ENCODE data around the gene DNAI1. TPM values are rescaled to one million over a fixed set of nuclear protein-coding genes. Genes with fewer than 3 reads are reported as not detected.

Gene DNAI1
- total and polyA plus RNA-seq, 10 of the 15 experiments (the other 5 are each of a cell fraction or from before 2014, with no cell fraction given) = not detected

DNA sequence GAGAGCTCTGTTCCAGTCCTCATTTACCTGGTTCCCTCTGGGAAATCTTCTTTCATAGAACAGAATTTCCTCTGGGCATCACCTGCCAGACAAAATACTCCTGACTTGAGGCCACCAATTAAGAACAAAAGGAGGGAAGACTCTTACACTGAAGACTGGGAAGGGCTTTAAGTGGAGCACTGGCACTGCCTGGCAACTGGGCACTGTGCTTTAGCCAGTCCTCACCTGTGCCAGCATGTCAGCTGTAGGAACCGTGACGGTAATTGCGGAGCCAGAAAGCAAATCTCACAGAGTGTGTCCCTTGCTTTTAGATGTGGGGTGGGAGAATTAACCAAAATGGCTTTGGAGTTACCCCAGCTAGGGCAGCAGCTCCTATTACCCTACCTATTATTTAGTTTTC lies 40.9 kb upstream of the DNAI1 start:
- SMC1A ChIA-PET (ENCODE audit: uncharacterized antibody, unreplicated experiment) = interaction anchor here (1.0 kb wide), 1 partner anchor 32 kb away, joined by 3 read pairs; no protein-coding TSS in a partner anchor

More for the DNA sequence above, 40.9 kb upstream of the DNAI1 start:
- in situ Hi-C loops (cut with MboI) (no loop called here), intact Hi-C loops (cut with micrococcal nuclease; ENCODE audit: unreplicated experiment) (loop anchor here (10.0 kb wide), 1 partner anchor 63 kb away; no protein-coding TSS in a partner anchor)
- no peaks in the 10 kb centered on the region; the same call in 1 of the 2 replicates for H4K20me1 ChIP-seq (ENCODE audit: control insufficient read depth, insufficient read depth)
- no peaks in the 10 kb centered on the region; the same call in 2 of the 3 replicates for H3K9me3 ChIP-seq (replicated peaks; ENCODE audit: control insufficient read depth, insufficient read depth, low read length)
- H3K36me3 ChIP-seq (ENCODE audit: control insufficient read depth in 2 of 2, insufficient read depth in 2 of 2, low read length in 1 of 2) = no peaks in the 10 kb centered on the region
- DNase-seq (ENCODE audit: low read depth, low spot score) = no peak
- no peaks in the 10 kb centered on the region for H3K4me1 ChIP-seq (ENCODE audit: control insufficient read depth, insufficient read depth, low read length)
- ChIA-PET RAD21 (ENCODE audit: unreplicated experiment) (no interaction called here), CTCF (interaction anchor here (0.6 to 4.9 kb wide), 6 partner anchors 14 to 756 kb away, joined by 3 to 30 read pairs (median 3); no protein-coding TSS in a partner anchor), POLR2A (interaction anchor here (0.7 kb wide), 1 partner anchor 30 kb away, joined by 3 read pairs; no protein-coding TSS in a partner anchor)
- no TSS peak for BruUV-seq (replicated peaks)
- no peak for FAIRE-seq
- no peak overlapping the region for H3K4me2 ChIP-seq (ENCODE audit: control insufficient read depth, insufficient read depth)
- no peak overlapping the region for H3K27ac ChIP-seq (ENCODE audit: control insufficient read depth, insufficient read depth)
- 78% methylated on average over 3 of the region's 3 CpGs for WGBS (ENCODE audit: insufficient coverage, insufficient replicate concordance, low lambda C conversion rate, missing lambda C conversion rate)
- H2AFZ ChIP-seq (ENCODE audit: control insufficient read depth, low read depth, low read length) = no peak overlapping the region
- no peak overlapping the region for H3K9ac ChIP-seq (ENCODE audit: control insufficient read depth, insufficient read depth, low read length)
- ATAC-seq = no peak
- TF ChIP-seq PML (IDR thresholded peaks at IDR 0.05; ENCODE audit: low read length) (no peak), IKZF1 (conservative IDR thresholded peaks at IDR 0.05) (no peak), STAT1 (conservative IDR thresholded peaks at IDR 0.05) (no peak), RAD21 (IDR thresholded peaks at IDR 0.05; ENCODE audit: insufficient read depth, low read depth, low read length) (no peak)
- TF ChIP-seq, protein P1, sequence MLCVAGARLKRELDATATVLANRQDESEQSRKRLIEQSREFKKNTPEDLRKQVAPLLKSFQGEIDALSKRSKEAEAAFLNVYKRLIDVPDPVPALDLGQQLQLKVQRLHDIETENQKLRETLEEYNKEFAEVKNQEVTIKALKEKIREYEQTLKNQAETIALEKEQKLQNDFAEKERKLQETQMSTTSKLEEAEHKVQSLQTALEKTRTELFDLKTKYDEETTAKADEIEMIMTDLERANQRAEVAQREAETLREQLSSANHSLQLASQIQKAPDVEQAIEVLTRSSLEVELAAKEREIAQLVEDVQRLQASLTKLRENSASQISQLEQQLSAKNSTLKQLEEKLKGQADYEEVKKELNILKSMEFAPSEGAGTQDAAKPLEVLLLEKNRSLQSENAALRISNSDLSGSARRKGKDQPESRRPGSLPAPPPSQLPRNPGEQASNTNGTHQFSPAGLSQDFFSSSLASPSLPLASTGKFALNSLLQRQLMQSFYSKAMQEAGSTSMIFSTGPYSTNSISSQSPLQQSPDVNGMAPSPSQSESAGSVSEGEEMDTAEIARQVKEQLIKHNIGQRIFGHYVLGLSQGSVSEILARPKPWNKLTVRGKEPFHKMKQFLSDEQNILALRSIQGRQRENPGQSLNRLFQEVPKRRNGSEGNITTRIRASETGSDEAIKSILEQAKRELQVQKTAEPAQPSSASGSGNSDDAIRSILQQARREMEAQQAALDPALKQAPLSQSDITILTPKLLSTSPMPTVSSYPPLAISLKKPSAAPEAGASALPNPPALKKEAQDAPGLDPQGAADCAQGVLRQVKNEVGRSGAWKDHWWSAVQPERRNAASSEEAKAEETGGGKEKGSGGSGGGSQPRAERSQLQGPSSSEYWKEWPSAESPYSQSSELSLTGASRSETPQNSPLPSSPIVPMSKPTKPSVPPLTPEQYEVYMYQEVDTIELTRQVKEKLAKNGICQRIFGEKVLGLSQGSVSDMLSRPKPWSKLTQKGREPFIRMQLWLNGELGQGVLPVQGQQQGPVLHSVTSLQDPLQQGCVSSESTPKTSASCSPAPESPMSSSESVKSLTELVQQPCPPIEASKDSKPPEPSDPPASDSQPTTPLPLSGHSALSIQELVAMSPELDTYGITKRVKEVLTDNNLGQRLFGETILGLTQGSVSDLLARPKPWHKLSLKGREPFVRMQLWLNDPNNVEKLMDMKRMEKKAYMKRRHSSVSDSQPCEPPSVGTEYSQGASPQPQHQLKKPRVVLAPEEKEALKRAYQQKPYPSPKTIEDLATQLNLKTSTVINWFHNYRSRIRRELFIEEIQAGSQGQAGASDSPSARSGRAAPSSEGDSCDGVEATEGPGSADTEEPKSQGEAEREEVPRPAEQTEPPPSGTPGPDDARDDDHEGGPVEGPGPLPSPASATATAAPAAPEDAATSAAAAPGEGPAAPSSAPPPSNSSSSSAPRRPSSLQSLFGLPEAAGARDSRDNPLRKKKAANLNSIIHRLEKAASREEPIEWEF (IDR thresholded peaks at IDR 0.05; ENCODE audit: insufficient replicate concordance, low read depth, low read length) = no peak
- TF ChIP-seq, protein P2, sequence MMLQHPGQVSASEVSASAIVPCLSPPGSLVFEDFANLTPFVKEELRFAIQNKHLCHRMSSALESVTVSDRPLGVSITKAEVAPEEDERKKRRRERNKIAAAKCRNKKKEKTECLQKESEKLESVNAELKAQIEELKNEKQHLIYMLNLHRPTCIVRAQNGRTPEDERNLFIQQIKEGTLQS (IDR thresholded peaks at IDR 0.05; ENCODE audit: borderline replicate concordance, extremely low read depth, low read depth, low read length) = no peak
- no peaks in the 10 kb centered on the region for H3K79me2 ChIP-seq (ENCODE audit: control insufficient read depth, insufficient read depth, low read length)
- no peaks in the 10 kb centered on the region; a peak in 1 of 4 replicates for H3K27me3 ChIP-seq (replicated peaks in 1 of 2; ENCODE audit: control insufficient read depth in 2 of 2, insufficient read depth in 2 of 2, low read length in 1 of 2)
- no peak overlapping the region for H3K4me3 ChIP-seq

Measured in GM12878 (cell line).